Kidney epithelial cell (primary cell): ENCODE measurements around the gene FCHSD2. TPM values are rescaled to one million over a fixed set of nuclear protein-coding genes. Genes with fewer than 3 reads are reported as not detected.

Experiments used
- DNase-seq: peaks from one replicate; pipeline ENCODE4 v3.0.0-alpha.2; 2010; ENCODE audit warnings: low read depth
- H3K27me3 ChIP-seq: 2 replicates; pipeline ENCODE4 v1.6.0; 2011; ENCODE audit warnings: low read length; ENCODE audit not compliant: control insufficient read depth, insufficient read depth
- H3K36me3 ChIP-seq: 2 replicates; pipeline ENCODE4 v1.5.1; 2011; ENCODE audit warnings: low read length; ENCODE audit not compliant: control insufficient read depth, insufficient read depth
- H3K4me3 ChIP-seq: 2 replicates; pipeline ENCODE4 v1.5.1; 2011; ENCODE audit warnings: low read depth, mild to moderate bottlenecking, control low read depth, low read length
- total RNA-seq: library from RNA; depleted of rRNA; stranded (reverse); fragments of >200 nt; gene quantifications from 2 replicates; pipeline ENCODE4 v1.2.3, GENCODE V29; 2015
- TF ChIP-seq, protein P1 (sequence below): IDR thresholded peaks from 2 replicates; pipeline ENCODE4 v1.5.1; 2011; ENCODE audit warnings: mild to moderate bottlenecking, moderate library complexity, low read length, control low read depth, inconsistent platforms; ENCODE audit not compliant: insufficient read depth, poor library complexity, severe bottlenecking

The FCHSD2 gene
- total RNA-seq, 1 donor from 2014 or later, result 13.2 TPM

DNA sequence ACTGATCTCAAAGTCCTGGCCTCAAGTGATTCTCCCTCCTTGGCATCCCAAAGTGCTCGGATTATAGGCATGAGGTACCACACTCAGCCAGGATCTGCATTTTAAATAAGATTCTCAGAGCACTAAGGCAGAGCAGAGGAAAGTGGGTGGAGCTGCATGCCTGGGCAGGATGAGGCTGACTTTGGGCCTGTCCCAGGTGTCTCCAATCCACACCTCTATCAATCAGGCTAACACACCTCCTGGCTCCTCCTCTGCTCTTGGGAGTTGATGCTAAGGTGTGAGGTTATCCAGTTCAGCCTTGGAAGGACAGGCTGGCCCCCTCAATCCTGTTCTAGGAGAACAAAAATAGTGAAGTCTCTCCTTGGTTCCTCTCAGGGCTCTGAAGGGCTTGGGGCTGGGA is 45.7 kb upstream of the FCHSD2 start:
- TF ChIP-seq, protein P1, sequence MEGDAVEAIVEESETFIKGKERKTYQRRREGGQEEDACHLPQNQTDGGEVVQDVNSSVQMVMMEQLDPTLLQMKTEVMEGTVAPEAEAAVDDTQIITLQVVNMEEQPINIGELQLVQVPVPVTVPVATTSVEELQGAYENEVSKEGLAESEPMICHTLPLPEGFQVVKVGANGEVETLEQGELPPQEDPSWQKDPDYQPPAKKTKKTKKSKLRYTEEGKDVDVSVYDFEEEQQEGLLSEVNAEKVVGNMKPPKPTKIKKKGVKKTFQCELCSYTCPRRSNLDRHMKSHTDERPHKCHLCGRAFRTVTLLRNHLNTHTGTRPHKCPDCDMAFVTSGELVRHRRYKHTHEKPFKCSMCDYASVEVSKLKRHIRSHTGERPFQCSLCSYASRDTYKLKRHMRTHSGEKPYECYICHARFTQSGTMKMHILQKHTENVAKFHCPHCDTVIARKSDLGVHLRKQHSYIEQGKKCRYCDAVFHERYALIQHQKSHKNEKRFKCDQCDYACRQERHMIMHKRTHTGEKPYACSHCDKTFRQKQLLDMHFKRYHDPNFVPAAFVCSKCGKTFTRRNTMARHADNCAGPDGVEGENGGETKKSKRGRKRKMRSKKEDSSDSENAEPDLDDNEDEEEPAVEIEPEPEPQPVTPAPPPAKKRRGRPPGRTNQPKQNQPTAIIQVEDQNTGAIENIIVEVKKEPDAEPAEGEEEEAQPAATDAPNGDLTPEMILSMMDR, result no peak
- H3K4me3 ChIP-seq, result no peak overlapping the region
- H3K36me3 ChIP-seq, result no peaks in the 10 kb centered on the region
- no peak for DNase-seq
- H3K27me3 ChIP-seq, result no peaks in the 10 kb centered on the region

- Histone ChIP-seq H3K36me3 (no peaks in the 10 kb centered on the region), H3K27me3 (no peaks in the 10 kb centered on the region), H3K4me3 (no peak overlapping the region)
- DNase-seq, result no peak
- TF ChIP-seq, protein P1, result no peak
Observed at GRCh38 chr11:73186886-73187285, 44.8 kb upstream of the FCHSD2 start.

GRCh38 chr11:73186294-73186850 is 44.3 kb upstream of the FCHSD2 start:
- TF ChIP-seq, protein P1, result no peak
- no peak for DNase-seq
- H3K36me3 ChIP-seq, result no peaks in the 10 kb centered on the region
- H3K4me3 ChIP-seq, result no peak overlapping the region
- H3K27me3 ChIP-seq, result no peaks in the 10 kb centered on the region

GRCh38 chr11:73185680-73186293 is 43.7 kb upstream of the FCHSD2 start:
- TF ChIP-seq, protein P1, result no peak
- no peaks in the 10 kb centered on the region for H3K36me3 ChIP-seq
- DNase-seq, result no peak
- H3K4me3 ChIP-seq, result no peak overlapping the region
- H3K27me3 ChIP-seq, result no peaks in the 10 kb centered on the region

GRCh38 chr11:73184953-73185671 is 43.0 kb upstream of the FCHSD2 start:
- Histone ChIP-seq H3K36me3 (no peaks in the 10 kb centered on the region), H3K4me3 (no peak overlapping the region), H3K27me3 (no peaks in the 10 kb centered on the region)
- DNase-seq, result no peak
- TF ChIP-seq, protein P1, result peak; percentile 90
